ENCODE measurements around the gene ACTN1. TPM values are rescaled to one million over a fixed set of nuclear protein-coding genes. Genes with fewer than 3 reads are reported as not detected.
A peak's percentile ranks its signal among the peaks of the same experiment; 100 is the strongest.
"Not testable (repeated sequence)": the region's sequence is repeated elsewhere in the genome, so short reads cannot be mapped to it uniquely, and the experiment has no call there.

ACTN1 gene
- total RNA-seq, 1 donor from 2014 or later = 70.7 TPM

GRCh38 chr14:68848253-68848652 is 130.8 kb downstream of the ACTN1 start:
- no peak overlapping the region for H2AFZ ChIP-seq (replicated peaks)
- no peak overlapping the region for H3K9ac ChIP-seq
- H3K4me3 ChIP-seq = no peak overlapping the region
- H3K4me3 Mint-ChIP-seq = no peak overlapping the region
- H3K9me3 ChIP-seq (ENCODE audit: low read depth) = no peaks in the 10 kb centered on the region
- H3K4me2 ChIP-seq = no peak overlapping the region
- H3K4me1 ChIP-seq = no peaks in the 10 kb centered on the region
- H3K27ac Mint-ChIP-seq = no peak overlapping the region
- no peaks in the 10 kb centered on the region for H3K79me2 ChIP-seq (ENCODE audit: low read depth)
- H3K36me3 Mint-ChIP-seq = no peaks in the 10 kb centered on the region
- TF ChIP-seq CTCF (IDR thresholded peaks at IDR 0.05) = no peak
- no peak for TF ChIP-seq EZH2phosphoT487 (IDR thresholded peaks at IDR 0.05)
- no peak for TF ChIP-seq EZH2 (IDR thresholded peaks at IDR 0.05)
- no peak overlapping the region for H3K27ac ChIP-seq
- H4K20me1 ChIP-seq (ENCODE audit: low read depth) = no peaks in the 10 kb centered on the region
- peaks cover 8% of the 10 kb centered on the region for H3K27me3 Mint-ChIP-seq (ENCODE audit: insufficient read depth, low read depth)
- no peaks in the 10 kb centered on the region for H3K36me3 ChIP-seq
- no peaks in the 10 kb centered on the region for H3K27me3 ChIP-seq
- no peaks in the 10 kb centered on the region for H3F3A ChIP-seq (ENCODE audit: low read depth)
- peaks cover 8% of the 10 kb centered on the region for H3K4me1 Mint-ChIP-seq
- H3K9me3 Mint-ChIP-seq = peaks cover 4% of the 10 kb centered on the region
- no peak for DNase-seq (ENCODE audit: low spot score)

GRCh38 chr14:68847640-68848039 is 131.5 kb downstream of the ACTN1 start:
- not testable (repeated sequence) for H4K20me1 ChIP-seq (ENCODE audit: low read depth); H3K4me1 ChIP-seq; H3K4me3 Mint-ChIP-seq; H3K36me3 Mint-ChIP-seq; DNase-seq (ENCODE audit: low spot score); H3K9ac ChIP-seq; H3F3A ChIP-seq (ENCODE audit: low read depth); H3K4me2 ChIP-seq; H3K27me3 Mint-ChIP-seq (ENCODE audit: insufficient read depth, low read depth); H3K4me3 ChIP-seq; H3K9me3 ChIP-seq (ENCODE audit: low read depth); H3K27ac ChIP-seq; H3K27ac Mint-ChIP-seq; H3K79me2 ChIP-seq (ENCODE audit: low read depth); H2AFZ ChIP-seq (replicated peaks); H3K27me3 ChIP-seq; H3K9me3 Mint-ChIP-seq; H3K36me3 ChIP-seq
- H3K4me1 Mint-ChIP-seq = peaks cover 11% of the 10 kb centered on the region

- TF ChIP-seq EZH2 (IDR thresholded peaks at IDR 0.05) (no peak), EZH2phosphoT487 (IDR thresholded peaks at IDR 0.05) (no peak), CTCF (IDR thresholded peaks at IDR 0.05) (no peak)
- no peaks in the 10 kb centered on the region for H3K27me3 ChIP-seq
- H3K4me3 ChIP-seq = no peak overlapping the region
- no peak overlapping the region for H3K27ac ChIP-seq
- no peaks in the 10 kb centered on the region for H3K9me3 ChIP-seq (ENCODE audit: low read depth)
- Mint-ChIP-seq H3K27me3 (ENCODE audit: insufficient read depth, low read depth) (peaks cover 8% of the 10 kb centered on the region), H3K27ac (no peak overlapping the region), H3K9me3 (peaks cover 4% of the 10 kb centered on the region), H3K36me3 (no peaks in the 10 kb centered on the region), H3K4me1 (peaks cover 14% of the 10 kb centered on the region), H3K4me3 (no peak overlapping the region)
- H3K36me3 ChIP-seq = no peaks in the 10 kb centered on the region
- H2AFZ ChIP-seq (replicated peaks) = no peak overlapping the region
- H3K4me2 ChIP-seq = no peak overlapping the region
- no peaks in the 10 kb centered on the region for H3K4me1 ChIP-seq
- no peak overlapping the region for H3K9ac ChIP-seq
- no peaks in the 10 kb centered on the region for H3F3A ChIP-seq (ENCODE audit: low read depth)
- DNase-seq (ENCODE audit: low spot score) = no peak
- H3K79me2 ChIP-seq (ENCODE audit: low read depth) = no peaks in the 10 kb centered on the region
- no peaks in the 10 kb centered on the region for H4K20me1 ChIP-seq (ENCODE audit: low read depth)
Observed at GRCh38 chr14:68846466-68846865, 132.6 kb downstream of the ACTN1 start.

- no peak overlapping the region for H3K4me3 ChIP-seq
- H3K9ac ChIP-seq = no peak overlapping the region
- H3K27ac ChIP-seq = no peak overlapping the region
- H3K9me3 ChIP-seq (ENCODE audit: low read depth) = no peaks in the 10 kb centered on the region
- Mint-ChIP-seq H3K9me3 (peaks cover 9% of the 10 kb centered on the region), H3K27ac (peak overlapping the region; percentile 99), H3K4me1 (peaks cover 17% of the 10 kb centered on the region), H3K4me3 (peak overlapping the region; percentile 85), H3K27me3 (ENCODE audit: insufficient read depth, low read depth) (peaks cover 7% of the 10 kb centered on the region), H3K36me3 (peaks cover 5% of the 10 kb centered on the region)
- no peaks in the 10 kb centered on the region for H3K4me1 ChIP-seq
- H2AFZ ChIP-seq (replicated peaks) = no peak overlapping the region
- TF ChIP-seq CTCF (IDR thresholded peaks at IDR 0.05) (no peak), EZH2phosphoT487 (IDR thresholded peaks at IDR 0.05) (no peak), EZH2 (IDR thresholded peaks at IDR 0.05) (no peak)
- no peaks in the 10 kb centered on the region for H3F3A ChIP-seq (ENCODE audit: low read depth)
- H3K79me2 ChIP-seq (ENCODE audit: low read depth) = no peaks in the 10 kb centered on the region
- DNase-seq (ENCODE audit: low spot score) = no peak
- H4K20me1 ChIP-seq (ENCODE audit: low read depth) = no peaks in the 10 kb centered on the region
- no peak overlapping the region for H3K4me2 ChIP-seq
- H3K36me3 ChIP-seq = no peaks in the 10 kb centered on the region
- H3K27me3 ChIP-seq = no peaks in the 10 kb centered on the region
Observed at GRCh38 chr14:68844210-68844545, 134.9 kb downstream of the ACTN1 start.
